GM20000 (cell line): ENCODE measurements around the gene MSMO1.
"Not testable (repeated sequence)": the region's sequence is repeated elsewhere in the genome, so short reads cannot be mapped to it uniquely, and the experiment has no call there.

Experiments used
- DNase-seq: peaks from one replicate; pipeline ENCODE4 v3.0.0; 2012; ENCODE audit warnings: low spot score
- TF ChIP-seq, protein P1 (sequence below): IDR thresholded peaks from 2 replicates; pipeline ENCODE4 v1.5.1; 2012; ENCODE audit warnings: mild to moderate bottlenecking, control low read depth; ENCODE audit errors: extremely low read depth, missing control alignments

The MSMO1 gene

DNA sequence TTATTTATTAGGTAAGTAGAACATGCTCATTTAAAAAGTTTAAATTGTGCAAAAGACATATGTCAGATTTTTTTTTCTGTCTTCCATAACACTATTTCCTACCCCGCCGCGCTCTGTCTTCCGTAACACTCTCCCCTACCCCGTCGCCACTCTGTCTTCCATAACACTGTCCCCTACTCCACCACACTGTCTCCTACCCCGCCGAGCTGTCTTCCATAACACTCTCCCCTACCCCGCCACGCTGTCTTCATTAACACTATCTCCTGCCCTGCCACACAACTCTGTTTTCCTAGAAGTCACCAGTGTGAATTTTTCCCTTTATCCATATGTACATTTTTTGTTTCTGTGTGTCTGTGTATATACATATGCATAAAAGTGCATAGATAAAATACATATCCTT lies 4.4 kb downstream of the MSMO1 start:
- DNase-seq: no peak
- TF ChIP-seq, protein P1, sequence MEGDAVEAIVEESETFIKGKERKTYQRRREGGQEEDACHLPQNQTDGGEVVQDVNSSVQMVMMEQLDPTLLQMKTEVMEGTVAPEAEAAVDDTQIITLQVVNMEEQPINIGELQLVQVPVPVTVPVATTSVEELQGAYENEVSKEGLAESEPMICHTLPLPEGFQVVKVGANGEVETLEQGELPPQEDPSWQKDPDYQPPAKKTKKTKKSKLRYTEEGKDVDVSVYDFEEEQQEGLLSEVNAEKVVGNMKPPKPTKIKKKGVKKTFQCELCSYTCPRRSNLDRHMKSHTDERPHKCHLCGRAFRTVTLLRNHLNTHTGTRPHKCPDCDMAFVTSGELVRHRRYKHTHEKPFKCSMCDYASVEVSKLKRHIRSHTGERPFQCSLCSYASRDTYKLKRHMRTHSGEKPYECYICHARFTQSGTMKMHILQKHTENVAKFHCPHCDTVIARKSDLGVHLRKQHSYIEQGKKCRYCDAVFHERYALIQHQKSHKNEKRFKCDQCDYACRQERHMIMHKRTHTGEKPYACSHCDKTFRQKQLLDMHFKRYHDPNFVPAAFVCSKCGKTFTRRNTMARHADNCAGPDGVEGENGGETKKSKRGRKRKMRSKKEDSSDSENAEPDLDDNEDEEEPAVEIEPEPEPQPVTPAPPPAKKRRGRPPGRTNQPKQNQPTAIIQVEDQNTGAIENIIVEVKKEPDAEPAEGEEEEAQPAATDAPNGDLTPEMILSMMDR: no peak

DNA sequence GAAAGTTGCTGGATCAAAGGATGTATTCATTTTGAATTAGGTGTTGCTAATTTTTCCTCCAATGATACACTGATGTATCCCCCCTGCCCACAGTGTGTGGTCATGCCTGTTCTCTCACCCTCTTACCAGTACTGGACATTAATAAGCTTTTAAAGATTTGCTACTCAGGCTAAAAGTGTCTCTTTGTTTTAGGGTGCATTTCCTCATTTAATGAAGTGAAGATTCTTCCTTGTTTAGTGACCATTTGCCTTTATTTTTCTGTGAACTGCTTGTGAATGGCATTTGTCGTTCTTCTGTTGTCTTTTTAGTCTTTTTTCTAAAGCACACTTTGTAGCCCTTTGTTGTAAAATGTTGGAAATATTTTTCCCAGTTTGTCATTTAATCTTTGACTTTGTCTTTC lies 5.0 kb downstream of the MSMO1 start:
- TF ChIP-seq, protein P1: no peak
- DNase-seq: no peak

DNA sequence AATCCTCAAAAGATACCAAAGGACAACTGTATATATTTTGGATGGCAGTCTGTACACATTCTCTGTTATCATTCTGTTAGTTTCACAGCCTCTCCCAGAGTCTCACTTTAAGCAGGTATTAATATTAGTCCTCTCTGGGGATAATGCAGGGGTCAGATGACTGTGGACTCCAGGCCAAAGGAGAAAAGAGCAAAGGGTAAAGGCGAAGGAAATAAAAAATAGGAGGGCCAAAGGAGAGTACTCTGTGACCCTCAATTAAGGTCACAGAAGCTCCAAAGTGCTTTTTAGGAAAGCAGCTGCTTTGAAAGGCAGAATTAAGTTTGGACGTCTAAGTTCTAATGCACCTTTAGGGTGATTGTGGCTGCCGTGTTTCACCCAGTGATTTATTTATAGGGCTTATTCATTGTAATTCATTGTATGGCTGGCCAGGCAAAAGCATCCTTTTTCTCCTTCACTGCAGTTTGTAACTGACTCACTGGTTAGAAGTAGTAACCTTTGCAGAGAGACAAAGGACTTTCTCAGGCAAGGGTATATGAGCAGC lies 7.8 kb downstream of the MSMO1 start:
- DNase-seq: no peak
- TF ChIP-seq, protein P1: no peak

DNA sequence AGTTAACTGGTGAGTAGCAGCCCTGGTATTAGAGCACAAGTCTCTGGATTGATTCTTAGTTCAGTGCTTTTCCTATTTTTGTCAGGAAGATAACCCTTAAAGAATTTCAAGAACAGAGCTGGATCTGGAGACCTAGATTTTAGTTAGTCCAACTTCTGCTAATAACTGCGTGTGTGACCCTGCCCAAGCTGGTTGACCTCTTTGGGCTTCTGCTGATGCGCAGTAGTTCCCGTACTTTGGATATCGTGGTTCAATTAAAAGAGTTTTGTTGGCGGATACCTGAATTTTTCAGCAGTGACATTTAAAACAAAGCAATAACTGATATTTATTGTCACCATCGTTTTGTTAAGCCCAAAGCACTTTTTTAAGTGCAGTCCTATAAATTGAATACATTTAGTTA lies 9.3 kb downstream of the MSMO1 start:
- TF ChIP-seq, protein P1: no peak
- DNase-seq: no peak

DNA sequence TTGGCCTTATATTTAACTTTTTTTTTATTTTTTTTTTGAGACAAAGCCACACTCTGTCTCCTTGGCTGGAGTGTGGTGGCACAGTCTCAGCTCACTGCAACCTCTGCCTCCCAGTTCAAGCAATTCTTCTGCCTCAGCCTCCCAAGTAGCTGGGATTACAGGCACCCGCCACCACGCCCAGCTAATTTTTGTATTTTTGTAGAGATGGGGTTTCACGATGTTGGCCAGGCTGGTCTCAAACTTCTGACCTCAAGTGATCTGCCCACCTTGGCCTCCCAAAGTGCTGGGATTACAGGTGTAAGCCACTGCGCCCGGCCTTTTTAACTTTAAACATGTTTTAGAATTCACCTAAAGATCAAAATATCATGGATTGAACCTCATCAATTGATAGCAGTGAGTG lies 14.9 kb downstream of the MSMO1 start:
- DNase-seq: not testable (repeated sequence)

DNA sequence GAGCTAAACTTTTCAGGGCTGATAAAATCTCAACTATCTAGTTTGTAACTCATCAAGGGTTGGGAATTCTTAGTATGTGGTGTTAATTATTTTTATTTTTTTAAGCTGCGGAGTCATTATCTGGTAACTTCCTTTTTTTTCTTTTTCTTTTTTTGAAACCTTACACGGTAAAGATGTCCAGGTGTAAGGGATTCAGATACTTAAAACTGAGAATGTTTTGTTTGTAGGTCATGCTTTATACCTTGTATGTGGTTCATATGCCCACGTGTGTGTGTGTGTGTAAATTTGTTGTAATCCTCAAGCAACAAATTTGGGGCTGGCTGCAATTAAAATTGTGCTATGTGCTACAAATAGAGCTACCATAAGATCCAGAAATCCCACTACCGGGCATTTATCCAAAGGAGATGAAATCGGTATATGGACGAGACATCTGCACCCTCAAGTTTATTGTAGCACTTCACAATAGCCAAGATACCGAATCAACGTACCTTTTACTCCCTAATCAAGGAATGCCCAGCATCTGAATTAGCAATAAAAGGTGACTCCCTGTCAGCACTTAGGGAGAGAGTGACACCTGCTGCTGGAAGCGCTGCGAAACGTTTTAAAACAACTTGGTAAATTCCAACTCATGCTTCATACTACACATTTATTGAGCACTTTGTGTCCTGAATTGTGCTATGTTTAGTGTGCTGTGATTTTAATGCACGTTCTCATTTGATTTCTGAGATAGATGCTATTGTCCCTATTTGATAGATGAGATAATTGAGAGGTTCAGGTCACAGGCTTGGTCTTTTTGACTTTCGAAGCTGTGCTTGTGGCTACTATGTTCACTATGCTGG lies 16.1 kb downstream of the MSMO1 start:
- DNase-seq: no peak
- TF ChIP-seq, protein P1: no peak

DNA sequence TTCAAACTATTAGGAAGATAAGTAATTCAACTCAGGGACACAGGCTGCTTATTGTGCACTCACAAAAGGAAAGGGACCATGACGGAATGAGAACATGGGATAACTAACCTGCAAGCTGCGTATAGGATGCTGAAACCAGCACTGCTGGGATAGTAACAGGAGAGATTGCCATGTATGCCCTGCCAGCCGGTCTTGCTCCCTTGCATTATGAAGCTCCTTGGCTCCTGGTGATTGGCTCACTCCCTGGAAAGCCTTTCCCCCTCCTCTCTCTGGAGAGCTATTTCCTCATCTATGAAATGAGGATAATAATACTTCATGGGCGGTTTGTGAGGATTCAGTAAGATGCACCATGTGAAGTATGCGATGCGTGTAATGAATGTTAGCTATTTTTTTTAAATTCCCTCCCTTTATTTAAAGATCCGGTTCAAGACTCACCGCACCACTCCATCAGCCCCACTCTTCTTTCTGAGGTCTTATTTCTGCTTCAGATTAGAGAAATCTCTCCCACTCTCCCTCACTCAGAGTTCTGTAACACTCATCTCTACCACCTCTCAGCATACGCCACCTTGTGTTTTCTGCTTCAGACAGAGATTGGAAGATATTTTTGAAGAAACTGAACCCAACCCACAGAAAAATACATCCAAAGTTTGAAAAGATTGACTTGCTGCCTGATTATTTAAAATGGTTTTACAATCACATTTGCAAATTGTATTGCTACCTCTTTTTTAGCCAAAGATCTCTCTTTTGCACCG lies 18.4 kb downstream of the MSMO1 start:
- no peak for DNase-seq
- TF ChIP-seq, protein P1: no peak
